HEK293 (cell line): ENCODE measurements around the gene AGRN.
"Not testable (repeated sequence)": the region's sequence is repeated elsewhere in the genome, so short reads cannot be mapped to it uniquely, and the experiment has no call there.

ENCODE experiments used
- CTCF ChIA-PET: fragments of 350-600 bp; formaldehyde crosslinking; extraction: SDS; loops from one replicate; lab custom pipeline; 2021; ENCODE audit warnings: antibody characterized with exemption; lab: Yijun Ruan, JAX
- POLR2A ChIA-PET: fragments of 300-600 bp; formaldehyde crosslinking; extraction: SDS; loops from one replicate; lab custom pipeline; 2020; ENCODE audit warnings: antibody characterized with exemption, inconsistent platforms; lab: Yijun Ruan, JAX
- H3K27ac ChIP-seq: fragments of 200-500 bp; sonication (Bioruptor generic); 2 replicates; pipeline ENCODE4 v1.5.1; 2014; ENCODE audit warnings: low read depth, low read length, control low read depth, inconsistent platforms; ENCODE audit errors: extremely low read depth
- H3K36me3 ChIP-seq, 2 experiments: fragments of 200-500 bp in 1 of 2; sonication (Bioruptor generic) in 1 of 2; 1 replicate in 1 of 2; 2 replicates in 1 of 2; pipeline ENCODE4 v1.5.1; 2014 to 2017; ENCODE audit warnings: inconsistent platforms in 2 of 2, low read length in 2 of 2; ENCODE audit not compliant: control insufficient read depth in 2 of 2, insufficient read depth in 1 of 2
- H3K4me1 ChIP-seq: fragments of 200-500 bp; sonication (Bioruptor generic); 2 replicates; pipeline ENCODE4 v1.5.1; 2014; ENCODE audit warnings: mild to moderate bottlenecking, low read length, inconsistent platforms; ENCODE audit not compliant: control insufficient read depth, insufficient read depth
- H3K4me3 ChIP-seq: 2 replicates; pipeline ENCODE4 v1.5.1; 2011; ENCODE audit warnings: low read depth, mild to moderate bottlenecking, control low read depth, low read length, moderate library complexity
- H3K9me3 ChIP-seq: fragments of 200-500 bp; sonication (Bioruptor generic); 2 replicates; pipeline ENCODE4 v1.5.1; 2014; ENCODE audit warnings: low read depth, low read length, inconsistent platforms; ENCODE audit not compliant: control insufficient read depth, insufficient read depth
- EGR2 ChIP-seq: fragments of 450-650 bp; formaldehyde crosslinking; IDR thresholded peaks from 2 replicates; pipeline ENCODE4 v1.5.1; 2016; ENCODE audit warnings: low read depth, missing biosample characterization, missing genetic modification characterization
- GLI2 ChIP-seq: fragments of 450-650 bp; formaldehyde crosslinking; IDR thresholded peaks from 2 replicates; pipeline ENCODE4; 2017; ENCODE audit warnings: missing biosample characterization, missing genetic modification characterization, low read depth, borderline replicate concordance
- GLIS1 ChIP-seq: fragments of 450-650 bp; formaldehyde crosslinking; IDR thresholded peaks from 2 replicates; pipeline ENCODE4 v1.5.1; 2016; ENCODE audit warnings: missing biosample characterization, missing genetic modification characterization
- GLIS2 ChIP-seq: fragments of 450-650 bp; formaldehyde crosslinking; IDR thresholded peaks from 2 replicates; pipeline ENCODE4 v1.5.1; 2016; ENCODE audit warnings: missing biosample characterization, missing genetic modification characterization
- HIC1 ChIP-seq: fragments of 450-650 bp; formaldehyde crosslinking; IDR thresholded peaks from 2 replicates; pipeline ENCODE4 v1.5.1; 2016; ENCODE audit warnings: missing biosample characterization, missing genetic modification characterization
- KLF16 ChIP-seq: fragments of 450-650 bp; formaldehyde crosslinking; IDR thresholded peaks from 2 replicates; pipeline ENCODE4 v1.5.1; 2017; ENCODE audit warnings: missing biosample characterization, missing genetic modification characterization
- MEIS1 ChIP-seq: sonication (generic); formaldehyde crosslinking; IDR thresholded peaks from 2 replicates; pipeline ENCODE4 v1.8.1; 2022; ENCODE audit warnings: missing genetic modification reagents, mild to moderate bottlenecking, borderline replicate concordance
- PATZ1 ChIP-seq: fragments of 450-650 bp; formaldehyde crosslinking; IDR thresholded peaks from 2 replicates; pipeline ENCODE4 v1.5.1; 2016; ENCODE audit warnings: missing biosample characterization, missing genetic modification characterization
- SALL2 ChIP-seq: fragments of 450-650 bp; formaldehyde crosslinking; IDR thresholded peaks from 2 replicates; pipeline ENCODE4 v1.5.0; 2017; ENCODE audit warnings: missing biosample characterization, mild to moderate bottlenecking, missing genetic modification characterization, borderline replicate concordance
- ZBTB44 ChIP-seq: fragments of 450-650 bp; IDR thresholded peaks from 2 replicates; pipeline ENCODE4 v1.5.1; 2018; ENCODE audit warnings: missing biosample characterization, mild to moderate bottlenecking, missing genetic modification characterization
- ZFHX2 ChIP-seq: fragments of 450-650 bp; formaldehyde crosslinking; conservative IDR thresholded peaks from 2 replicates; pipeline ENCODE4 v1.5.1; 2016; ENCODE audit warnings: missing biosample characterization, missing genetic modification characterization
- ZIC2 ChIP-seq: fragments of 450-650 bp; formaldehyde crosslinking; IDR thresholded peaks from 2 replicates; pipeline ENCODE4 v1.5.1; 2016; ENCODE audit warnings: missing biosample characterization, missing genetic modification characterization
- ZNF10 ChIP-seq: fragments of 450-650 bp; formaldehyde crosslinking; IDR thresholded peaks from 2 replicates; pipeline ENCODE4 v1.5.1; 2017; ENCODE audit warnings: missing biosample characterization, missing genetic modification characterization
- ZNF335 ChIP-seq: fragments of 450-650 bp; formaldehyde crosslinking; conservative IDR thresholded peaks from 2 replicates; pipeline ENCODE4 v1.5.1; 2016; ENCODE audit warnings: missing biosample characterization, missing genetic modification characterization
- ZNF473 ChIP-seq: fragments of 450-650 bp; formaldehyde crosslinking; IDR thresholded peaks from 2 replicates; pipeline ENCODE4 v1.5.1; 2017; ENCODE audit warnings: missing biosample characterization, missing genetic modification characterization
- ZNF571 ChIP-seq: fragments of 450-650 bp; formaldehyde crosslinking; IDR thresholded peaks from 2 replicates; pipeline ENCODE4 v1.5.0; 2017; ENCODE audit warnings: missing biosample characterization, missing genetic modification characterization
- ZNF600 ChIP-seq: fragments of 450-650 bp; formaldehyde crosslinking; IDR thresholded peaks from 2 replicates; pipeline ENCODE4 v1.5.1; 2016; ENCODE audit warnings: missing biosample characterization, missing genetic modification characterization
- ZNF621 ChIP-seq: fragments of 450-650 bp; formaldehyde crosslinking; IDR thresholded peaks from 2 replicates; pipeline ENCODE4 v1.5.1; 2017; ENCODE audit warnings: missing biosample characterization, missing genetic modification characterization
- ZNF76 ChIP-seq: fragments of 450-650 bp; formaldehyde crosslinking; IDR thresholded peaks from 2 replicates; pipeline ENCODE4; 2016; ENCODE audit warnings: low read depth, missing biosample characterization, missing genetic modification characterization, borderline replicate concordance
- ZNF768 ChIP-seq: fragments of 450-650 bp; formaldehyde crosslinking; IDR thresholded peaks from 2 replicates; pipeline ENCODE4 v1.5.1; 2018; ENCODE audit warnings: missing biosample characterization, mild to moderate bottlenecking, missing genetic modification characterization
- ZSCAN4 ChIP-seq: fragments of 450-650 bp; formaldehyde crosslinking; IDR thresholded peaks from 2 replicates; pipeline ENCODE4 v1.5.1; 2017; ENCODE audit warnings: missing biosample characterization, missing genetic modification characterization

Gene AGRN

GRCh38 chr1:1027791-1028190 is 7.9 kb downstream of the AGRN start (continued):
- TF ChIP-seq ZBTB44 (tag by site-specific recombination) (no peak), MEIS1 (CRISPR knock-in tag) (no peak), ZNF335 (tag by site-specific recombination) (no peak), ZNF571 (tag by site-specific recombination) (no peak), ZNF621 (no peak), ZIC2 (tag by site-specific recombination) (peak; percentile 85), ZNF473 (no peak), ZFHX2 (tag by site-specific recombination) (peak; percentile 97)

GRCh38 chr1:1030867-1031658 is 11.1 kb downstream of the AGRN start:
- peak; percentile 94 for TF ChIP-seq ZSCAN4
- TF ChIP-seq GLIS2 (tag by site-specific recombination) = 0 out of 2 replicates have a peak, but pooled peaks have one; percentile 45
- peak; percentile 16; the same call in 1 of the 2 replicates for TF ChIP-seq ZIC2 (tag by site-specific recombination)
- TF ChIP-seq GLIS1 = peak; percentile 68
- TF ChIP-seq EGR2 (tag by site-specific recombination) = 0 out of 2 replicates have a peak, but pooled peaks have one; percentile 16
- TF ChIP-seq ZNF768 = peak; percentile 35; the same call in 1 of the 2 replicates
- 0 out of 2 replicates have a peak, but pooled peaks have one; percentile 14 for TF ChIP-seq PATZ1 (tag by site-specific recombination)
- 0 out of 2 replicates have a peak, but pooled peaks have one; percentile 31 for TF ChIP-seq SALL2 (tag by site-specific recombination)
- H3K9me3 ChIP-seq, H3K27ac ChIP-seq, H3K4me3 ChIP-seq, H3K4me1 ChIP-seq: not testable (repeated sequence)
- H3K36me3 ChIP-seq = peaks cover 0 to 30% of the 10 kb centered on the region in 2 experiments; a peak in 1 of 3 replicates
- POLR2A ChIA-PET = interaction anchor here (1.3 kb wide), 1 partner anchor 30 kb away, joined by 3 read pairs; no protein-coding TSS in a partner anchor
- CTCF ChIA-PET = interaction anchor here (0.6 to 1.3 kb wide), 2 partner anchors 35 to 55 kb away, joined by 3 to 4 read pairs; no protein-coding TSS in a partner anchor

GRCh38 chr1:1031659-1032235 is 11.8 kb downstream of the AGRN start:
- POLR2A ChIA-PET = interaction anchor here (1.3 kb wide), 1 partner anchor 30 kb away, joined by 3 read pairs; no protein-coding TSS in a partner anchor
- H3K27ac ChIP-seq = no peak overlapping the region
- H3K9me3 ChIP-seq = no peaks in the 10 kb centered on the region
- CTCF ChIA-PET = interaction anchor here (0.6 to 1.3 kb wide), 3 partner anchors 17 to 56 kb away, joined by 3 to 4 read pairs (median 3); no protein-coding TSS in a partner anchor
- peaks cover 0 to 29% of the 10 kb centered on the region in 2 experiments; a peak in 1 of 3 replicates for H3K36me3 ChIP-seq
- H3K4me3 ChIP-seq = no peak overlapping the region
- no peaks in the 10 kb centered on the region for H3K4me1 ChIP-seq
- no peak for TF ChIP-seq ZNF76 (tag by site-specific recombination)
- no peak for TF ChIP-seq ZNF10 (tag by site-specific recombination)
- TF ChIP-seq KLF16 (tag by site-specific recombination) = no peak
- no peak for TF ChIP-seq GLI2
- TF ChIP-seq GLIS1 = 0 out of 2 replicates have a peak, but pooled peaks have one; percentile 3
- TF ChIP-seq HIC1 (tag by site-specific recombination) = peak; percentile 44; the same call in 1 of the 2 replicates
- 0 out of 2 replicates have a peak, but pooled peaks have one; percentile 55 for TF ChIP-seq ZNF600 (tag by site-specific recombination)
